22Rv1 (cell line): ENCODE measurements around the gene YBX2.

Source experiments
- H3K27ac ChIP-seq: fragments of 450-650 bp; 2 replicates; pipeline ENCODE4 v1.5.1; 2017
- CTCF ChIP-seq: fragments of 450-650 bp; IDR thresholded peaks from 2 replicates; pipeline ENCODE4 v1.5.1; 2017; ENCODE audit warnings: mild to moderate bottlenecking
- ZFX ChIP-seq: fragments of 450-650 bp; IDR thresholded peaks from 2 replicates; pipeline ENCODE4 v1.6.1; 2017; ENCODE audit warnings: antibody characterized with exemption, borderline replicate concordance

The YBX2 gene

GRCh38 chr17:7239091-7240027 lies 55.1 kb downstream of the YBX2 start, which contains the start of gene PHF23:
Gene PHF23 (minus strand): TSS chr17:7239457. CDS start chr17:7239279, 178 bp downstream.
- TF ChIP-seq CTCF = no peak
- no peak for TF ChIP-seq ZFX
- H3K27ac ChIP-seq = peak within 1 kb of the TSS; percentile 98

- TF ChIP-seq ZFX (no peak), CTCF (no peak)
- peak overlapping the region; percentile 98 for H3K27ac ChIP-seq
These were observed 55.9 kb downstream of the YBX2 start for GRCh38 chr17:7238420-7239090.
